GM20000 (cell line): Measurements from ENCODE around the gene ATXN2.
A peak's percentile ranks its signal among the peaks of the same experiment; 100 is the strongest.
"Not testable (repeated sequence)": the region's sequence is repeated elsewhere in the genome, so short reads cannot be mapped to it uniquely, and the experiment has no call there.

Experiments used
- DNase-seq: peaks from one replicate; pipeline ENCODE4 v3.0.0; 2012; ENCODE audit warnings: low spot score
- TF ChIP-seq, protein P1 (sequence below): IDR thresholded peaks from 2 replicates; pipeline ENCODE4 v1.5.1; 2012; ENCODE audit warnings: mild to moderate bottlenecking, control low read depth; ENCODE audit errors: extremely low read depth, missing control alignments

Gene ATXN2

GRCh38 chr12:111405149-111405858, 193.8 kb downstream of the ATXN2 start:
- TF ChIP-seq, protein P1, sequence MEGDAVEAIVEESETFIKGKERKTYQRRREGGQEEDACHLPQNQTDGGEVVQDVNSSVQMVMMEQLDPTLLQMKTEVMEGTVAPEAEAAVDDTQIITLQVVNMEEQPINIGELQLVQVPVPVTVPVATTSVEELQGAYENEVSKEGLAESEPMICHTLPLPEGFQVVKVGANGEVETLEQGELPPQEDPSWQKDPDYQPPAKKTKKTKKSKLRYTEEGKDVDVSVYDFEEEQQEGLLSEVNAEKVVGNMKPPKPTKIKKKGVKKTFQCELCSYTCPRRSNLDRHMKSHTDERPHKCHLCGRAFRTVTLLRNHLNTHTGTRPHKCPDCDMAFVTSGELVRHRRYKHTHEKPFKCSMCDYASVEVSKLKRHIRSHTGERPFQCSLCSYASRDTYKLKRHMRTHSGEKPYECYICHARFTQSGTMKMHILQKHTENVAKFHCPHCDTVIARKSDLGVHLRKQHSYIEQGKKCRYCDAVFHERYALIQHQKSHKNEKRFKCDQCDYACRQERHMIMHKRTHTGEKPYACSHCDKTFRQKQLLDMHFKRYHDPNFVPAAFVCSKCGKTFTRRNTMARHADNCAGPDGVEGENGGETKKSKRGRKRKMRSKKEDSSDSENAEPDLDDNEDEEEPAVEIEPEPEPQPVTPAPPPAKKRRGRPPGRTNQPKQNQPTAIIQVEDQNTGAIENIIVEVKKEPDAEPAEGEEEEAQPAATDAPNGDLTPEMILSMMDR, result peak; percentile 53
- peak; percentile 97 for DNase-seq

GRCh38 chr12:111404362-111405148, 194.6 kb downstream of the ATXN2 start:
- peak; percentile 68 for DNase-seq
- TF ChIP-seq, protein P1, result no peak

- DNase-seq, result not testable (repeated sequence)
Measured at GRCh38 chr12:111402490-111402824, 196.7 kb downstream of the ATXN2 start.
